GM21447 (cell line): Measurements from ENCODE around the gene TBC1D24.
"Not testable (repeated sequence)": the region's sequence is repeated elsewhere in the genome, so short reads cannot be mapped to it uniquely, and the experiment has no call there.

Experiments used
- ATAC-seq: cut with Tn5 transposase; IDR thresholded peaks from one replicate; pipeline ENCODE4 v1.9.1; 2021; ENCODE audit not compliant: unreplicated experiment

Gene TBC1D24

DNA sequence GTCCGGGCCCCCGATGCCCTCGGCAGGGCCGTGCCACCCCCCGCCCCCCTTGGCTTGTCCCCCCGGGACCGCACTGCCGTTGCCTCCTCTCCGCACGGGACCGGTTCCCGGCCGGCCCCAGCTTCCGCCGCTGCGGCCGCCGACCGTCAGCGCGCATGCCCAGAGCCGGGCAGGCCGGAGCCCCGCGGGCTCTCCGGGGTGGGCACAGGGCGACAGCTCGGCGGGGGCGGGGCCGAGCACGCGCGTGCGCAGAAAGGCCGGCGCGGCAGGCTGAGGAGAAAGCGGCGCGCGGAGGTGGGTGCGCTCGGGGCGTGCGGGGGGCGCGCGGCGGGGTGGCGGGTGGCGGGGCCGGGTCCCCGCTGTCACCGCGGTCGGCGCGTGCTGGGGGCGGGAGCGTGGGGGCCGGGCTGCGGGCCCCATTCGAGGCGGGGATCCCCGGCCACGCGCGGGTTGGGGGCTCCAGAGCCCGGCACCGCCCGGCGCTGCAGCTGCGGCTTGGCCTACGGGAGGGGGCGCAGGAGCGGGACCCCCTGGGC, at the start of gene TBC1D24:
Gene TBC1D24, plus strand, starts transcription at position 251 of the 536 bp plus-strand sequence. CDS start 21,022 bp downstream, outside the sequence.
- peak; percentile 51 for ATAC-seq

DNA sequence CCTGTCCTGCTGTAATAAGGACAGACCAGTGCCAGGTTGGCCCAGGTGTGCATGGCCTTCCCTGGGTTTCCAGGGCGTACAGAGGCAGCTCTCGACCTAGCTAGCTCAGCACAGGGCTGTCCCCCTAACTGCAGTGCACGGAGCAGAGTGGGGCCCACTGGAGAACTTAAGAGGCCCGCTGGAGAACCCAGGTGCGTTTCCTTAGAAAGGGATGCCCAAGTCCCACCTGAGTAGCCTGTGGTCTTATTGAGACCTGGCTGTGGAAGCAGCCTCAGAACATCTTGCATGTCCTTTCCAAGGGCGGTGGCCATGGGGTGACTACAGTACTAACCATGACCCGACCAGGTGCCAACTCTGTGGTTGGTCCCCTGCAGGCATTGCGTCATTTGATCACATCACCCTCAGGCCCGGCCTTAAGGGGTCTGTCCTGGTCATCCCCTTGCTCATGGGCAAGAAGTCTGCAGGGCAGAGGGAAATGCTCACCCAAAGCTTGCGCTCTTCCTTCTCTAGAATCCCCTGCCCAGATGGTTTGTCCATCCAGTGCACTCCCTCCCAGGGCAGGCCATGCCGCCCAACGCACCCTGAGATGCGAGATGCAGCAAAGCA, 49.0 kb upstream of the TBC1D24 start:
- ATAC-seq, result no peak

DNA sequence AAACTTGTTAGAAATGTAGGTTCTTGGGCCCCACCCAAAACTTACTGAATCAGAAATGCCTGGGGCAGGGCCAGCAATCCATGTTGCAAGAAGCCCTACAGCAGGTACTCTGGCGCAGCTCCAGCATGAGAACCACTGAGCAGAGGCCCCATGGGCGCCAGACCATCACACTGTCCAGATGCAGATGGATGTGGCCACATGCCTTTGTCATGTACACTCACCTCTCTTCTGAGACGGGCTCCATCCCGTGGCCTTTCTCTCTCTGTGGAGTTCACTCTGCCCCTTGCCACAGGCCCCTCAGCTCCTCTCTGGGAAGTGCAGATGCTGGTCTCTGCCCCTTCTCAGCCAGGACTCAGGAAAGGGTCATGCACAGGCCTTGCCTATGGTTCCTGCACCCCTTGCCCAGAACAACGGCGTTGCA, 48.0 kb upstream of the TBC1D24 start:
- ATAC-seq, result no peak

DNA sequence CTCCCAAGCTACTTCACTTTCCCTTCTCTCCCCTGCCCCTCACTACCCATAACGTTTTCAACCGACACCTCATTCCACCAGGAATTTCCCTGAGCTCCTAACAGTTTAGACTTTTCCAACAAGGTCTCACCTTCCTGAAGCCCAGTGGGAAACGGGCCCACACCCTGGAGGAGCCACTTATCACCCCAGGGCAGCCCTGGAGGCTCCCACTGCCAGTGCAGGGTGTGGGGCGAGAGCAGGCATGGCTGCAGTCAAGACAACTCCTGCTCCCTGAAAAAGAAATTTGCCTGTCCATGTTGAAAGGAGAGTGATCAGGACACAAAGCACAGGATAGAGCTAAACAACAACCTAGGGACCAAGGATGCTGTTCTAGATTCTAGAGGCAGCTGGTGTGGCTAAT, 47.4 kb upstream of the TBC1D24 start:
- ATAC-seq, result no peak

DNA sequence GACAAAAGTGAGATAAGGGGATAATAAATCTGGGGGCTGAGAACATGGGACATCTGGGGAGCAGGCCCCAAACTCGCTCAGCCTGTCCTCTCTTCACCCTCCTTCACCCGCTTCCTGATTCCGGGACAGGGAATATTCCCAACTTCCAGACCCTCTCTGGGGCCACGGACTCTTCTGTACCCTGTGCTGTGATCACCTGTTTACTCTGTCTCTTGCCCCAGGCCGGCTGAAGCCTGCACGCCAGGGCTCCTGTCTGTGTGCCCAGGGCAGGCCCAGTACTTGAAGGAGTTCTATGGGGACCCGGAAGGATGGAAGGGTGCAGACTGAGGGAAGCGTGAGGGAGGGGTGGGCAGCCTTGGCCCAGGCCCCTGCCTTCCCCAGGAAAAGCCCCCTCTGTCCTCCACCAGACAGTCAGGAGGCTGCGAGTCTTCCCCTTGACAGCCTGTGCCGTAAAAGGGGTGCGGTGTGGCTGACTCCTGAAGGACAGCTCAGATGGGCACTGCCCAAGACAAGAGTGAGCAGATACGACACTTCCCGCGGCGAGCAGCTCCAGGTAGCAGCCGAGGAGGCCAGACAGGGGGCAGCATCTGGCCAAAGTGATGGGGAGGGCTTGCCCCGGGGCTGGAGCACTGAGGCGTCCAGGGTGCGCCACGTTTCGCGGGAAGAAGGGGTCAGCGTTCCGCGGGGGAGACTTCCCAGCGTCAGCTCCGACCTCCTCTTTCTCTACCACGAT, 46.7 kb upstream of the TBC1D24 start:
- peak; percentile 25 for ATAC-seq

DNA sequence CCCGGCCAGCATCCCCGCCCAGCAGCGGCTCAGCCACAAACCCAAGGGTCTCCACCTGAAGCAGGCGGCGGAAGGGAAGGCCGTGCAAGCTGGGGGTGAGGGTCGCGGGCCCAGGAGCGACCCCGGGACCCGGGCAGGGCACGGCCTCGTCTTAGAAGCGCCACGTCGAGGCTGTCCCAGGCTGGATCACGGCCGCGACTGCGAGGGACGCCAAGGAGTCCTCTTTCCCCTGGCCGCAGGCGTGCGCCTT, 46.2 kb upstream of the TBC1D24 start:
- no peak for ATAC-seq

DNA sequence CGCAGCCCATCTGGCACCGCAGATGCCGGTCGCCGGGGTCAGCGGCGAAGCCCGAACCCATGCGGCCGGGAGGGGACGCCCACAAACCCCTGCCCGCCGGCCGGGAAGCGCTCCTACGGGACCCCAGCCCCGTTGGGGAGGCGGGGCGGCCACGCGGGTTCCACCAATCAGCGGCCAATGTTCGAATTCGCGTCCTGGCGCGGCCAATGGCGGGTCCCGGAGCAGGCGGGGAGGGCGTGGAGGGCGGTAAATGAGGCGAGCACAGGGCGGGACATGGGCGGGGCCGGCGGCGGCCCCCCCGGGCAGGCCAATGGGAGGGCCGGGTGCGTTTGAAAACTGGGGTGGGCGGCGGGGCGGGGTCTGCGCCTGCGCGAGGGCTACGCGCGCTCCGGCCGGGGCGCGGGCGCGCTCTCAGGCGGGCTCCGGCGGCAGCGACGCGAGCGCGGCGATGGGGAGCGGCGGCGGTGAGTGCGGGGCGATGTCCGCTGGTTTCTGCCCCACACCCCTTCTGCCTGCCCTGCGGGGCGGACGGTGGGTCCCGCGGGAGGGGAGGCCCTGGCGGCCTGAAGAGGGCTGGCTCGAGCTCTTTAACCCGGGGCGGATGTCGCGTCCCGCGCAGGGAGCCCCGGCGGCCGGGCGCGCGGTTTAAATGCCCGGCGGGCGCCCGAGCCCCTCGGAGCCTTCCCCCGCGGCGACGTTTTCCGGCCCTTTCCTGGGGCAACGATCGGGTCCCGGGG, 45.7 kb upstream of the TBC1D24 start, which contains the start of gene CCNF:
Gene CCNF, plus strand, starts transcription at position 414 of the 737 bp plus-strand sequence. Its CDS starts 35 bp downstream, at position 449.
- ATAC-seq, result peak; percentile 76

DNA sequence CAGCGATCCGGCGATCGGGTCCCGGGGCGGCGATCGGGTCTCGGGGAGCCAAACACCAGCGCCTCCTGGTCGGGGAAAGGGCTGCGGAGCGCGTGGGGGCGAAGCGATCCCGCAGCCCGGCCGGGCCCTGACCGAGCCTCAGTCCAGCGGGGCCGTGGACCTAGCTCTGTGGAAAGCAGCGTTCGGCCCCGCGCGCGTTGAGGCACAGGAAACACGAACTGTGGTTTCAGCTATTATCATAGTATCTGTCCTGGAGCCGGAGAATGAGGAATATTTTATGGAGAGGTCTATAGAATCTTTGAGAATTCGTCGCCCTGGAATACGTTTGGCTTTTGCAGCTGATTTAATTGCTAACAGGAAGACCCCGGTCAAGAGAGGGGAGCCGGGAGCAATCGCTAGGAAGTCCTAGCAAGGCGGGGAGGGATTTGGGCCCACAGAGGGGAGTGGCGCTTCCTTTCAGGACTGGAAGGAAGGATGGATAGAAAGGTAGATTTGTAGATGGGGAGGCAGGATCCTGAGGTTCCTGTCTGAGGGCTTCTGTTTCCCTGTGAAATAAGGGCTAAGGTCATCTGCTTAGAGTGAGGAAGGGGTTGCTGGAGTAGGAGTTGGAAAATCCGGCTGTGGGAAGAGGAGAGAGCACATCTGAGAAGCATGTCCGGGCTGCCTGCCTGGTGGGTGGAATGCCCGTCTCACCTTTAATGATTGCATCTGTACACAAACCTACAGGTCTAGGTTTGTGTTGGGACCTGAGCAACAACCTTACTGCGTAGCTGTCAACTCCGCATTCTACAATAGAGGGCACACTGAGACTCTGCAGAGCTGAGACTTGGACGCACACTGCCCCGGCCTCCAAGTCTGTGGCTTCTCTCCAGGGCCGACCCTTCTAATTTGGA, 44.9 kb upstream of the TBC1D24 start:
- ATAC-seq, result peak; percentile 14

DNA sequence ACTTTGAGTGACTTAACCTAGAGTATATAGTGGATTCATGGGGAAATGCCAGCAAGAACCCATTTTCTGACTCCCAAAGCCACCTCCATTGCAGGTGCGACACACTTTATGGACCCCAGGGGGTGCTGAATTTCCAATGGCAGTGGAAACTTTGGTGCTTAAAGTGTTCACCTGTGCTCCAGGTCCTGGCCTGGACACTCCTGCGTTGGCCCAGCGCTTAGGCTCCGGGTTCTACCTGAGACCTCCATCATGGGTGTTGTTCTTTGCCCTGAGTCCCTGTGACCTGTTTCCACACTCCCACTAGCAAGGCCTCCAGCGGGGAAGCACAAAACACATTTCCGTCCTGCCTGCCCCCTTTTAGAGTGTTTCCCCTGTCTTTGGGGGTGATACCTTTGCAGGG, 42.6 kb upstream of the TBC1D24 start:
- ATAC-seq, result no peak

DNA sequence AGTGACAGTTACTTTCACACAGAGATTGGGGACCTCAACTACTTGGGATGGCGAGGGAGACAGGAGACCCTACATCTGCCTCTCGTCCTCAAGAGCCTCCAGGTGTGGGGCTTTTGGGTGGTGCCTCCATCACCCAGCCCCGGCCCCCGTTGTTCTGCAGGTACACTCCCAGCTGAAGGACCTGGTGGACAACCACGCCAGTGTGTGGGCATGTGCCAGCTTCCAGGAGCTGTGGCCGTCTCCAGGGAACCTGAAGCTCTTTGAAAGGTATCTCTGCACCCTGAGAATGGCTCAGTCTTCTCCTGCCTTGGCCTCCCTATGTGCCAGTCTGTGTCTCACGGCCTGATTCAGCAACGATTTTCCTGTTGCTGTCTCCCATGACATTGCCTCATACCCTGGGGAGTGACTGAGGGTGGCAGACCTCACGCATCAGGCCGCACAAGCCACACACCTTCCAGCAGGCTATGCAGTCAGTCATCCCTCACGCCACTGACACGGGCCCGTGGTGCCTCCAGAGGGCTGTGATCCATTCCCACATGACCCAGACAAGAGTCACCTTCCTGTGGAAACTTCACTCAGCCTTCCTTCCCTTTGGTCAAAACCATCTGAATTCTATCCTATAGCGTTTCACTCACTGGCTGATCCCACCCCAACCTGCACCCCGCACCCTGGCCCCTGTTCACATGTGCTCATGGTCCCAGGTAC, 42.0 kb upstream of the TBC1D24 start:
- ATAC-seq, result no peak

DNA sequence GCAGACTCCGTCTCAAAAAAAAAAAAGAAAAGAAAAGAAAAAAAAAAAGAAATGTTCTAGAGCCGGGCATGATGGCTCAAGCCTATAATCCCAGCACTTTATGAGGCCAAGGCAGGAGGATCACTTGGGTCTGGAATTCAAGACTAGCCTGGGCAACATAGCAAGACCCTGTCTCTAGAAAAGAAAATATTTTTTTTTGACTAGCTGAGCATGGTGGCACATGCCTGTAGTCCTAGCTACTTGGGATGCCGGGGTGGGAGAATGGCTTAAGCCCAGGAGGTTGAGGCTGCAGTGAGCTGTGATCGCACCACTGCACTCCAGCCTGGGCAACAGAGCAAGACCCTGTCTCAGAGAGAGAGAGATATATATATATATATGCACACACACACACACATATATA, 39.7 kb upstream of the TBC1D24 start:
- not testable (repeated sequence) for ATAC-seq

DNA sequence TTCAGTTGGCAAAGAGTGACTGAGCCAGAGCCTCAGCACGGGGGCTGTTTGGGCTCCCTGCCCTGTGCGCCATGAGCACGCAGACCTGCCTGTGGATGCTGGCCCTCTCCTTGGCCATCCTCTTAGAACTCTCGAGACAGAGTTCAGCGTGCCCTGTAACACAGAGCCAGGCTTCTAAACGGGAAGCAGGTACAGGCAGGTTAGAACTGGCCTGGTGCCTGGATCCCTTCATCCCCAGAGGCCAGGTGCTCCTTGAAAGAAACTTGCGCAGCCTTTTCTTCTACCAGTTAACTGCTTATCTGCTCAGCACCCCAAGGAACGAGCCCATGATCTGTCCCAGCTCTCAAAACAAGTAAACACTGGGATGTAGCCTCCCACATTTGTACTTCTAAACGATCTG, 38.8 kb upstream of the TBC1D24 start:
- no peak for ATAC-seq

DNA sequence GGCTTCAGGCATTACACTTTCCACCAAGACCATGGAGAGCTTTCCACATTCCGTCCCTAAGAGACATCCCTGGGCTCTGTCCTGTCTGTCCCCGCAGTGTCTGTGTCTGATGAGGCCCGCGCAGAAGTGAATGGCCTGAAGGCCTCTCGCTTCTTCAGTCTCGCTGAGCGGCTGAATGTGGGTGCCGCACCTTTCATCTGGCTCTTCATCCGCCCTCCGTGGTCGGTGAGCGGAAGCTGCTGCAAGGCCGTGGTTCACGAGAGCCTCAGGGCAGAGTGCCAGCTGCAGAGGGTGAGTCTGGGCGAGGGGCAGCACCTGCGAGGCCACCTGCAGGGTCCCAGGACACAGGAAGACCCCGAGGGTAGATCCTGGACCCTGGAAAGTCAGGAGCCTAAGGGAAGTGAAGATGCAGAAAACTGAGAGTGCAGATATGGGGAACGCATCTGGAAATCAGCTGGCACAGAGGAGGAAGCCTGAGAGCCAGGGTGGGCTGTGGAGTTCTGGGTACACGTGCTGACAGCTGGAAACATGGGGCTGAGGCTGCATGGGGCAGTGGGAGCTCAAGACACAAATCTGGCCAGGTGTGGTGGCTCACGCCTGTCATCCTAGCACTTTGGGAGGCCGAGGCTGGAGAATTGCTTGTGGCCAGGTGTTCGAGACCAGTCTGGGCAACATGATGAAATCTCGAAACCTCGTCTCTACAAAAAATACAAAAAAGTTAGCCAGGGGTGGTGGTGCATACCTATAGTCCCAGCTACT, 37.7 kb upstream of the TBC1D24 start:
- ATAC-seq, result no peak

DNA sequence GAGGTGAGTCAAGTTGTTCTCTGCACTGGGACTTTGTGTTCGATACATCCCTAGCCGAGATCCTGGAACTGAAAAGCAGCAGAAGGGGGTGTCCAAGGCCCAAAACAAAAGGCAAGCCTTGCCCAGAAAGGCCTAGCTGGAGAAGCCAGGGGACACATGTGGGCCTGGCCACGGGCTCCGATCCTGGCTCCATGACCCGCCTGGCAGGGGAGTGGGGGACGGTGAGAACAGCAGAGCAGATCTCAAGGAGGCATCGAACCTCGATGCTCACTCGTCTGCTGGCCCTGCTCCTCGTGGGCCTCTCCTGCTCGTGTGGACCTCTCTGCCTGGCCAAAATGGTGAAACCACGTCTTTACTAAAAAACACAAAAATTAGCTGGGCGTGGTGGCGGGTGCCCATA, 36.8 kb upstream of the TBC1D24 start:
- ATAC-seq, result no peak

DNA sequence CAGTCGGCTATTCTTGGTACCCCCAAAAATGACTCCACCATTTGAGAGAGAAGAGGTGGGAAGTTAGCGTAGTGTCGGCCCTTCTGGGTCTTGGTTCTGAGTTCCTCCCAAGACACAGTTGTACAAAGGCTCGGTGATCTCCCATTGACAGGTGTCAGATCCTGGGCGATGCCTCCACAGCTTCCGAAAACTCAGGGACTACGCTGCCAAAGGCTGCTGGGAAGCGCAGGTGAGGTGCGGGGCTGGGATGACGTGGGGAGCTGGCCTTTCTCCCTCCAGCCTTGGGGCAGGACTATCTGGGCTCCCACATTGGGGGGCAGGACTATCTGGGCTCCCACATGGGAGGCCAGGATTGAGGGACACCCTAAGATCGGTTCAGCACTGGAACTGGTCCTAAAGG, 35.3 kb upstream of the TBC1D24 start:
- no peak for ATAC-seq

DNA sequence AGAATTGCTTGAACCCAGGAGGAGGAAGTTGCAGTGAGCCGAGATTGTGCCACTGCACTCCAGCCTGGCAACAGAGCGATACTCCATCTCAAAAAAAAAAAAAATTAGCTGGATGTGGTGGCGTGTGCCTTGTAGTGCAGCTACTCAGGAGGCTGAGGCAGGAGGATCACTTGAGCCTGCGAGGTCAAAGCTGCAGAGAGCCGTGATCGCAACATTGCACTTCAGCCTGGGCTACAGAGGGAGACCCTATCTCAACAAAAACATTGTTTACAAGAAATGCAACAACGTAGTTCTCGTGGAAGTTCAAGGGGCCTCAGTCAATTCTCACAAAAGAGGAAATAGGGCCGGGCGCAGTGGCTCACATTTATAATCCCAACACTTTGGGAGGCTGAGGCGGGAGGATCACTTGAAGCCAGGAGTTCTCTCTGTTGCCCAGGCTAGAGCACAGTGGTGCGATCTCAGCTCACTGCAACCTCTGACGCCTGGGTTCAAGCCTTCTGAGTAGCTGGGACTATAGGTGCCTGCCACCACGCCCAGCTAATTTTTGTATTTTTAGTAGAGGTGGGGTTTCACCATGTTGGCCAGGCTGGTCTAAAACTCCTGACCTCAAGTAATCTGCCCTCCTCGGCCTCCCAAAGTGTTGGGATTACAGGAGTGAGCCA, 33.7 kb upstream of the TBC1D24 start:
- not testable (repeated sequence) for ATAC-seq

DNA sequence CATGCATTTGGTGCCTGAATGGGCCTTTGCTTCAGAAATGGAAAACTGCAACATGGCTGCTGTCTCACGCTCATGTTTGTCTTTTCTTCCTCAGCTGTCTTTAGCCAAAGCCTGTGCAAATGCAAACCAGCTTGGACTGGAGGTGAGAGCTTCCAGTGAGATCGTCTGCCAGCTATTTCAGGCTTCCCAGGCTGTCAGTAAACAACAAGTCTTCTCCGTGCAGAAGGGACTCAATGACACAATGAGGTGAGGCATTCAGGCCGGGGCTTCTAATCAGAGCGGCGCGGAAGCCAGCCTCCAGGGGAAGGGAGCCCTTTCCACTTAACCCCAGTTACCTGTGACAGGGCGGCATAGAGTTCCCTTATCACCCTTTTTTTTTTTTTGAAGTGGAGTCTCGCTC, 31.4 kb upstream of the TBC1D24 start:
- no peak for ATAC-seq

DNA sequence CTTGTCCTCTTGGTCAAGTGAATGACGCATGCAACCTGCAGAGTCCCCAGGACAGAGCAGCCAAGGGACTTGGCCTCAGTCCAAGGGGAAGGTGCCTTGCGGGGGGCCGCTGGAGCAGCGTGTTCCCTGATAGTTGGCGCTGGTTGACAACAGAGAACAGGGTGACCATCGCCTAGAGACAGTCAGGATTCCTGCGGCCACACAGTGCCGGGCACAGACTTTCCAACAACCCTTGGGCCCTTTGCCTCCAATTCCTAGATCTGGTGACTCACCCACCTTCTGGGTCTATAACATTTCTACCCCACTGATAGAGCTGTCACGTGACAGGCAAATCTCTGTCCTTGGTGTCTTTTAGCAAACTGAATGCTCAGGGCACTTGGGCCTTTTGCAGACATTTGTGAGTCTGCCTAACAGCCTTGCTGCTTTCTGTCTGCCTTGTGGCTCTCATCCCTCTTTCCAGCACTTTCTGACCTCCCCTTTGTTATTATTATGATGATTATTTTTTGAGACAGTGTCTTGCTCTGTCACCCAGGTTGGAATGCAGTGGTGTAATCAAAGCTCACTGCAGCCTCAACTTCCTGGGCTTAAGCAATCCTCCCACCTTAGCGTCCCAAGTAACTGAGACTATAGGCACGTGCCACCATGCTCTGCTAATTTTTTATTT, 26.9 kb upstream of the TBC1D24 start:
- no peak for ATAC-seq

DNA sequence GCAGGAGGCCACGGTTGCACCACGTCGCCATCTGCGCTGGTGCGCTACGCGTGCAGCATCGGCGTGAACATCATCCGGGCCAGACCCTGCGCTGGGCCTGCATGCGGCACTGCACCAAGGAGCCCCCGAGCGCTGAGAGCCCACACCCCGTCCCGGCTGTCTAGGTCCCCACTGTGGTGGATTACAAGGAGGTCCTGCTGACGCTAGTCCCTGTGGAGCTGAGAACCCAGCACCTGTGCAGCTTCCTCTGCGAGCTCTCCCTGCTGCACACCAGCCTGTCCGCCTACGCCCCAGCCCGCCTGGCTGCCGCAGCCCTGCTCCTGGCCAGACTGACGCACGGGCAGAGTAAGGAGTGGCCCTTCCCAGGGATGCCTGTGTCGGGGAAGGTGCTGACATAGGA, 25.8 kb upstream of the TBC1D24 start:
- no peak for ATAC-seq
